H9 (cell line): Measurements from ENCODE around the gene ARHGEF17. TPM values are rescaled to one million over a fixed set of nuclear protein-coding genes. Genes with fewer than 3 reads are reported as not detected.

Experiments used
- DNase-seq: peaks from one replicate; pipeline ENCODE4 v3.0.0-alpha.2; 2017
- H2AFZ ChIP-seq: one replicate; pipeline ENCODE4 v1.6.1; 2013; ENCODE audit warnings: mild to moderate bottlenecking, low read length, control low read depth, moderate library complexity
- H2AK5ac ChIP-seq: 2 replicates; pipeline ENCODE4 v1.6.1; 2013; ENCODE audit warnings: low read length, control low read depth, mixed read lengths; ENCODE audit not compliant: insufficient read length
- H2BK120ac ChIP-seq: one replicate; pipeline ENCODE4 v1.6.1; 2013; ENCODE audit warnings: low read depth, mild to moderate bottlenecking, low read length, control low read depth, inconsistent platforms; ENCODE audit not compliant: poor library complexity, severe bottlenecking
- H2BK12ac ChIP-seq: 2 replicates; pipeline ENCODE4 v1.6.1; 2013; ENCODE audit warnings: low read length, control low read depth, mixed read lengths, low read depth; ENCODE audit not compliant: insufficient read length
- H2BK15ac ChIP-seq: 2 replicates; pipeline ENCODE4 v1.6.1; 2013; ENCODE audit warnings: low read depth, low read length, control low read depth
- H2BK20ac ChIP-seq: one replicate; pipeline ENCODE4 v1.6.1; 2013; ENCODE audit warnings: low read depth, mild to moderate bottlenecking, low read length, control low read depth, inconsistent platforms; ENCODE audit not compliant: poor library complexity, severe bottlenecking
- H2BK5ac ChIP-seq: 2 replicates; pipeline ENCODE4 v1.6.1; 2013; ENCODE audit warnings: low read length, control low read depth, mixed read lengths; ENCODE audit not compliant: insufficient read length
- H3K14ac ChIP-seq: 2 replicates; pipeline ENCODE4 v1.6.1; 2013; ENCODE audit warnings: low read length, control low read depth; ENCODE audit not compliant: insufficient read depth
- H3K18ac ChIP-seq: 2 replicates; pipeline ENCODE4 v1.6.1; 2013; ENCODE audit warnings: low read depth, mild to moderate bottlenecking, mixed read lengths, low read length, control low read depth; ENCODE audit not compliant: insufficient read length
- H3K23ac ChIP-seq: 2 replicates; pipeline ENCODE4 v1.6.1; 2013; ENCODE audit warnings: low read length, control low read depth, mixed read lengths, low read depth; ENCODE audit not compliant: insufficient read length
- H3K23me2 ChIP-seq: 2 replicates; pipeline ENCODE4 v1.6.1; 2013; ENCODE audit warnings: low read depth, mild to moderate bottlenecking, mixed read lengths, low read length, control low read depth; ENCODE audit not compliant: insufficient read length, poor library complexity, severe bottlenecking
- H3K27ac ChIP-seq: 2 replicates; pipeline ENCODE4 v1.5.1; 2013; ENCODE audit warnings: low read length, control low read depth, mixed read lengths, low read depth; ENCODE audit not compliant: insufficient read length
- H3K27me3 ChIP-seq: 2 replicates; pipeline ENCODE4 v1.6.1; 2013; ENCODE audit warnings: low read length, control low read depth, inconsistent platforms; ENCODE audit not compliant: insufficient read depth
- H3K4ac ChIP-seq: 2 replicates; pipeline ENCODE4 v1.6.1; 2013; ENCODE audit warnings: low read depth, mild to moderate bottlenecking, control low read depth, inconsistent platforms, low read length, moderate library complexity
- H3K4me1 ChIP-seq: 2 replicates; pipeline ENCODE4 v1.6.1; 2013; ENCODE audit warnings: low read length, control low read depth, inconsistent platforms; ENCODE audit not compliant: insufficient read depth
- H3K4me2 ChIP-seq: 2 replicates; pipeline ENCODE4 v1.6.1; 2013; ENCODE audit warnings: low read length, control low read depth, mixed read lengths; ENCODE audit not compliant: insufficient read length, insufficient read depth
- H3K56ac ChIP-seq: 2 replicates; pipeline ENCODE4 v1.6.1; 2013; ENCODE audit warnings: low read depth, mild to moderate bottlenecking, mixed read lengths, low read length, control low read depth; ENCODE audit not compliant: insufficient read length
- H3K79me1 ChIP-seq: 2 replicates; pipeline ENCODE4 v1.6.1; 2013; ENCODE audit warnings: low read depth, mild to moderate bottlenecking, moderate library complexity, low read length, control low read depth, inconsistent platforms; ENCODE audit not compliant: insufficient read depth, poor library complexity, severe bottlenecking
- H3K79me2 ChIP-seq: 2 replicates; pipeline ENCODE4 v1.6.1; 2013; ENCODE audit warnings: low read length, control low read depth, inconsistent platforms; ENCODE audit not compliant: insufficient read depth
- H3K9ac ChIP-seq: 2 replicates; pipeline ENCODE4 v1.6.1; 2013; ENCODE audit warnings: low read length, control low read depth, mixed read lengths; ENCODE audit not compliant: insufficient read length; ENCODE audit errors: extremely low read depth
- H3K9me3 ChIP-seq: one replicate; pipeline ENCODE4 v1.6.1; 2013; ENCODE audit warnings: low read depth, low read length, inconsistent platforms; ENCODE audit not compliant: control insufficient read depth
- H3T11ph ChIP-seq: one replicate; pipeline ENCODE4 v1.6.1; 2013; ENCODE audit warnings: mild to moderate bottlenecking, low read length, control low read depth, inconsistent platforms
- H4K20me1 ChIP-seq: one replicate; pipeline ENCODE4 v1.6.1; 2013; ENCODE audit not compliant: control insufficient read depth, insufficient read length, insufficient read depth
- H4K5ac ChIP-seq: 2 replicates; pipeline ENCODE4 v1.6.1; 2013; ENCODE audit warnings: low read depth, mild to moderate bottlenecking, mixed read lengths, low read length, control low read depth; ENCODE audit not compliant: insufficient read length
- H4K8ac ChIP-seq: replicated peaks from 2 replicates; pipeline ENCODE4 v1.6.1; 2013; ENCODE audit warnings: low read length, control low read depth, mixed read lengths, low read depth; ENCODE audit not compliant: insufficient read length
- H4K91ac ChIP-seq: 2 replicates; pipeline ENCODE4 v1.6.1; 2013; ENCODE audit warnings: low read depth, mild to moderate bottlenecking, moderate library complexity, mixed read lengths, low read length, control low read depth; ENCODE audit not compliant: insufficient read length
- H3K27ac Mint-ChIP-seq, 3 experiments: 2 replicates in 2 of 3; 3 replicates in 1 of 3; pipeline ENCODE4 v1.8.0; 2020 to 2021; ENCODE audit warnings: mixed read lengths in 3 of 3, mild to moderate bottlenecking in 1 of 3, moderate library complexity in 1 of 3
- H3K27me3 Mint-ChIP-seq: 2 replicates; pipeline ENCODE4 v1.8.0; 2021; ENCODE audit warnings: low read depth, mild to moderate bottlenecking, moderate library complexity, mixed read lengths
- H3K36me3 Mint-ChIP-seq, 3 experiments: 2 replicates in 2 of 3; 3 replicates in 1 of 3; pipeline ENCODE4 v1.8.0; 2020 to 2021; ENCODE audit warnings: low read depth in 3 of 3, mixed read lengths in 3 of 3; ENCODE audit not compliant: insufficient read depth in 1 of 3
- H3K4me1 Mint-ChIP-seq, 2 experiments: 2 replicates each; pipeline ENCODE4 v1.8.0; 2020; ENCODE audit warnings: mixed read lengths in 2 of 2
- H3K4me3 Mint-ChIP-seq, 2 experiments: 2 replicates in 1 of 2; 3 replicates in 1 of 2; pipeline ENCODE4 v1.8.0; 2020 to 2021; ENCODE audit warnings: mild to moderate bottlenecking in 2 of 2, mixed read lengths in 2 of 2, moderate library complexity in 1 of 2
- H3K9me3 Mint-ChIP-seq, 2 experiments: 2 replicates in 1 of 2; 3 replicates in 1 of 2; pipeline ENCODE4 v1.8.0; 2020; ENCODE audit warnings: mild to moderate bottlenecking in 2 of 2, mixed read lengths in 2 of 2, moderate library complexity in 1 of 2
- CTCF ChIP-seq: fragments of 200-600 bp; sonication (generic); conservative IDR thresholded peaks from 3 replicates; pipeline ENCODE4 v1.8.0; 2021; ENCODE audit warnings: antibody characterized with exemption, mild to moderate bottlenecking
- WGBS: extraction: QIAGEN DNeasy Blood & Tissue Kit; methylation state at CpG from one replicate; pipeline ENCODE4 v1.1.7; 2013; ENCODE audit warnings: missing lambda C conversion rate, low lambda C conversion rate, mixed read lengths; ENCODE audit not compliant: insufficient read length; ENCODE audit errors: extremely low coverage; 5-methylcytosine and 5-hydroxymethylcytosine counted together
- total RNA-seq: library from RNA; stranded (reverse); gene quantifications from 2 replicates; pipeline ENCODE4 v1.2.1, GENCODE V29; 2021

Gene ARHGEF17
- total RNA-seq, 1 experiment from 2014 or later, result 7.4 TPM

GRCh38 chr11:73295996-73296318 lies 12.1 kb upstream of the ARHGEF17 start:
- H3K27ac Mint-ChIP-seq, result no peak overlapping the region
- no peak overlapping the region for H3K18ac ChIP-seq

More at GRCh38 chr11:73295996-73296318, 12.1 kb upstream of the ARHGEF17 start:
- Histone ChIP-seq H3K27ac (no peak overlapping the region), H3K23me2 (no peaks in the 10 kb centered on the region), H3K9me3 (no peaks in the 10 kb centered on the region), H2BK12ac (no peak overlapping the region), H3K27me3 (no peaks in the 10 kb centered on the region; the same call in 1 of the 2 replicates), H2BK20ac (no peak overlapping the region), H2BK5ac (no peak overlapping the region), H3K56ac (no peak overlapping the region), H2BK120ac (no peak overlapping the region), H3K9ac (no peak overlapping the region), H4K5ac (no peak overlapping the region), H2BK15ac (no peak overlapping the region), H3K79me1 (no peaks in the 10 kb centered on the region), H4K91ac (no peak overlapping the region), H3K79me2 (no peaks in the 10 kb centered on the region), H2AFZ (no peak overlapping the region), H3K23ac (no peak overlapping the region), H4K20me1 (no peaks in the 10 kb centered on the region), H3T11ph (no peak overlapping the region), H3K14ac (no peak overlapping the region), H3K4me1 (peaks cover 2% of the 10 kb centered on the region; the same call in 1 of the 2 replicates), H3K4me2 (no peak overlapping the region), H3K4ac (no peak overlapping the region), H4K8ac (no peak overlapping the region), H2AK5ac (no peak overlapping the region)
- Mint-ChIP-seq H3K9me3 (no peaks in the 10 kb centered on the region), H3K36me3 (no peaks in the 10 kb centered on the region), H3K4me3 (no peak overlapping the region), H3K4me1 (peaks cover 16 to 27% of the 10 kb centered on the region in 2 experiments), H3K27me3 (peaks cover 54% of the 10 kb centered on the region)
- DNase-seq, result no peak
- WGBS, result no CpG with 5 or more reads among the region's 3 CpGs
- TF ChIP-seq CTCF, result no peak
